ENCODE results near the gene GRID1.
A peak's percentile ranks its signal among the peaks of the same experiment; 100 is the strongest.

The GRID1 gene

GRCh38 chr10:86041116-86041515 is 325.5 kb downstream of the GRID1 start:
- H3K4me1 ChIP-seq (ENCODE audit: control insufficient read depth, insufficient read depth, low read length), result no peaks in the 10 kb centered on the region
- H3K27ac ChIP-seq (ENCODE audit: extremely low read depth, low read depth, low read length), result no peak overlapping the region
- no peak overlapping the region for H3K4me3 ChIP-seq (ENCODE audit: low read depth, low read length)
- no peaks in the 10 kb centered on the region for H3K36me3 ChIP-seq (ENCODE audit: control insufficient read depth in 2 of 2, insufficient read depth in 1 of 2, low read length in 2 of 2)
- TF ChIP-seq ZNF701 (tag by site-specific recombination; IDR thresholded peaks at IDR 0.05) (no peak), ZNF449 (tag by site-specific recombination; IDR thresholded peaks at IDR 0.05) (peak; percentile 77)
- no peaks in the 10 kb centered on the region for H3K9me3 ChIP-seq (ENCODE audit: control insufficient read depth, insufficient read depth, low read depth, low read length)
- ChIA-PET POLR2A (no interaction called here), CTCF (interaction anchor here (0.6 kb wide), 1 partner anchor 39 kb away, joined by 3 read pairs; no protein-coding TSS in a partner anchor)

- H3K4me3 ChIP-seq (ENCODE audit: low read depth, low read length), result no peak overlapping the region
- H3K36me3 ChIP-seq (ENCODE audit: control insufficient read depth in 2 of 2, insufficient read depth in 1 of 2, low read length in 2 of 2), result no peaks in the 10 kb centered on the region
- H3K27ac ChIP-seq (ENCODE audit: extremely low read depth, low read depth, low read length), result no peak overlapping the region
- no peaks in the 10 kb centered on the region for H3K4me1 ChIP-seq (ENCODE audit: control insufficient read depth, insufficient read depth, low read length)
- H3K9me3 ChIP-seq (ENCODE audit: control insufficient read depth, insufficient read depth, low read depth, low read length), result no peaks in the 10 kb centered on the region
- no peak for TF ChIP-seq CTCF (tag by site-specific recombination; IDR thresholded peaks at IDR 0.05)
- no peak for TF ChIP-seq ZBTB10 (tag by site-specific recombination; IDR thresholded peaks at IDR 0.05)
- TF ChIP-seq ZNF785 (tag by site-specific recombination; IDR thresholded peaks at IDR 0.05), result no peak
- no peak for TF ChIP-seq ZSCAN18 (tag by site-specific recombination; IDR thresholded peaks at IDR 0.05)
- no peak for TF ChIP-seq ZNF580 (tag by site-specific recombination; IDR thresholded peaks at IDR 0.05)
- TF ChIP-seq ZNF10 (tag by site-specific recombination; IDR thresholded peaks at IDR 0.05), result 0 out of 2 replicates have a peak, but pooled peaks have one; percentile 32
- no peak for TF ChIP-seq ZNF292 (tag by site-specific recombination; IDR thresholded peaks at IDR 0.05; ENCODE audit: borderline replicate concordance, low read depth)
- CTCF ChIA-PET, result interaction anchor here (1.0 kb wide), 1 partner anchor 9 kb away, joined by 4 read pairs; no protein-coding TSS in a partner anchor
- POLR2A ChIA-PET, result no interaction called here
Observed at GRCh38 chr10:86038371-86038770, 328.2 kb downstream of the GRID1 start.

GRCh38 chr10:86037096-86037495 is 329.5 kb downstream of the GRID1 start:
- H3K36me3 ChIP-seq (ENCODE audit: control insufficient read depth in 2 of 2, insufficient read depth in 1 of 2, low read length in 2 of 2), result no peaks in the 10 kb centered on the region
- ChIA-PET POLR2A (no interaction called here), CTCF (interaction anchor here (0.5 kb wide), 1 partner anchor 1254 kb away, joined by 6 read pairs; no protein-coding TSS in a partner anchor)
- no peaks in the 10 kb centered on the region for H3K4me1 ChIP-seq (ENCODE audit: control insufficient read depth, insufficient read depth, low read length)
- H3K27ac ChIP-seq (ENCODE audit: extremely low read depth, low read depth, low read length), result no peak overlapping the region
- H3K4me3 ChIP-seq (ENCODE audit: low read depth, low read length), result no peak overlapping the region
- H3K9me3 ChIP-seq (ENCODE audit: control insufficient read depth, insufficient read depth, low read depth, low read length), result no peaks in the 10 kb centered on the region
- no peak for TF ChIP-seq ZNF692 (tag by site-specific recombination; IDR thresholded peaks at IDR 0.05)
- no peak for TF ChIP-seq ZNF24 (tag by site-specific recombination; IDR thresholded peaks at IDR 0.05)
- TF ChIP-seq ZNF544 (tag by site-specific recombination; IDR thresholded peaks at IDR 0.05), result no peak
- TF ChIP-seq ZFP69B (tag by site-specific recombination; IDR thresholded peaks at IDR 0.05), result no peak
- no peak for TF ChIP-seq ZNF571 (tag by site-specific recombination; IDR thresholded peaks at IDR 0.05)
- no peak for TF ChIP-seq ZNF404 (tag by site-specific recombination; IDR thresholded peaks at IDR 0.05)
- no peak for TF ChIP-seq ZNF513 (tag by site-specific recombination; IDR thresholded peaks at IDR 0.05)
- TF ChIP-seq SALL2 (tag by site-specific recombination; IDR thresholded peaks at IDR 0.05; ENCODE audit: borderline replicate concordance), result no peak
- no peak for TF ChIP-seq OVOL3 (tag by site-specific recombination; IDR thresholded peaks at IDR 0.05)
- no peak for TF ChIP-seq ZNF239 (tag by site-specific recombination; IDR thresholded peaks at IDR 0.05)
